Endothelial cell of umbilical vein (primary cell): ENCODE measurements around the gene SFMBT1. TPM values are rescaled to one million over a fixed set of nuclear protein-coding genes. Genes with fewer than 3 reads are reported as not detected.

ENCODE experiments used
- BruUV-seq: library from RNA; stranded (reverse); fragments of 400-500 nt; replicated peaks from 2 replicates; lab custom pipeline; 2021; lab: Mats Ljungman, UMichigan
- CTCF ChIA-PET: fragments of 300-600, 350-600 bp; sonication (Branson Sonifier 250); formaldehyde crosslinking; loops from one replicate; lab custom pipeline; 2021; ENCODE audit warnings: antibody characterized with exemption, inconsistent platforms; lab: Charles Lee
- POLR2A ChIA-PET: fragments of 300-600, 350-600 bp; sonication (Branson Sonifier 250); formaldehyde crosslinking; loops from one replicate; lab custom pipeline; 2021; ENCODE audit warnings: antibody characterized with exemption, inconsistent platforms; lab: Charles Lee
- DNase-seq: peaks from one replicate; pipeline ENCODE4 v3.0.0-alpha.2; 2011; ENCODE audit warnings: low read depth, low spot score
- FAIRE-seq: peaks from 2 replicates; lab custom pipeline; 2011; peaks lifted over from hg19 to GRCh38; lab: Jason Lieb, UNC
- H2AFZ ChIP-seq: 2 replicates; pipeline ENCODE4 v1.6.0; 2012; ENCODE audit warnings: low read depth, low read length, control low read depth, inconsistent platforms
- H3K27ac ChIP-seq: 2 replicates; pipeline ENCODE4 v1.5.1; 2011; ENCODE audit warnings: low read depth, mild to moderate bottlenecking, control low read depth, low read length, moderate library complexity; ENCODE audit not compliant: insufficient read depth
- H3K27me3 ChIP-seq, 2 experiments: 2 replicates each; pipeline versions ENCODE4 v1.6.0 to v1.6.1; 2011; ENCODE audit warnings: low read length in 2 of 2, mixed read lengths in 1 of 2; ENCODE audit not compliant: control insufficient read depth in 2 of 2, insufficient read depth in 2 of 2
- H3K36me3 ChIP-seq, 2 experiments: 2 replicates in 1 of 2; 3 replicates in 1 of 2; pipeline ENCODE4 v1.5.1; 2011; ENCODE audit warnings: low read length in 2 of 2, mild to moderate bottlenecking in 1 of 2, moderate library complexity in 1 of 2; ENCODE audit not compliant: control insufficient read depth in 2 of 2, insufficient read depth in 2 of 2; ENCODE audit errors: extremely low read depth in 1 of 2
- H3K4me1 ChIP-seq: 3 replicates; pipeline ENCODE4 v1.5.1; 2011; ENCODE audit warnings: mild to moderate bottlenecking, low read length; ENCODE audit not compliant: control insufficient read depth, insufficient read depth; ENCODE audit errors: extremely low read depth
- H3K4me2 ChIP-seq: 2 replicates; pipeline ENCODE4 v1.6.1; 2011; ENCODE audit warnings: low read length, control low read depth, mixed read lengths; ENCODE audit not compliant: insufficient read depth
- H3K4me3 ChIP-seq, 3 experiments: fragments of 200-600 bp in 1 of 3; sonication (generic), shearing (Covaris generic) in 1 of 3; replicated peaks in 1 of 3; 2 replicates each; pipeline ENCODE4 v1.5.1; 2011 to 2016; ENCODE audit warnings: control low read depth in 3 of 3, low read length in 3 of 3, mild to moderate bottlenecking in 2 of 3, inconsistent platforms in 1 of 3, low read depth in 1 of 3, moderate library complexity in 1 of 3; ENCODE audit not compliant: insufficient read depth in 1 of 3
- H3K79me2 ChIP-seq: 2 replicates; pipeline ENCODE4 v1.6.0; 2012; ENCODE audit warnings: low read length, inconsistent platforms; ENCODE audit not compliant: control insufficient read depth, insufficient read depth
- H3K9ac ChIP-seq: replicated peaks from 2 replicates; pipeline ENCODE3; 2011; ENCODE audit warnings: low read length, control low read depth; ENCODE audit not compliant: insufficient read depth; ENCODE audit errors: extremely low read depth
- H3K9me1 ChIP-seq: replicated peaks from 3 replicates; pipeline ENCODE4 v1.6.0; 2011; ENCODE audit warnings: mild to moderate bottlenecking, low read length; ENCODE audit not compliant: control insufficient read depth, insufficient read depth; ENCODE audit errors: extremely low read depth
- H3K9me3 ChIP-seq: replicated peaks from 2 replicates; pipeline ENCODE4 v1.5.1; 2012; ENCODE audit warnings: low read length, inconsistent platforms; ENCODE audit not compliant: control insufficient read depth, insufficient read depth
- H4K20me1 ChIP-seq: replicated peaks from 2 replicates; pipeline ENCODE3; 2011; ENCODE audit warnings: mild to moderate bottlenecking, low read length; ENCODE audit not compliant: control insufficient read depth, insufficient read depth; ENCODE audit errors: extremely low read depth
- EZH2 ChIP-seq: IDR thresholded peaks from 2 replicates; pipeline ENCODE4 v1.6.1; 2012; ENCODE audit warnings: borderline replicate concordance, low read depth, mild to moderate bottlenecking, moderate library complexity, low read length, inconsistent platforms; ENCODE audit not compliant: severe bottlenecking
- FOS ChIP-seq: IDR thresholded peaks from 2 replicates; pipeline ENCODE4 v1.6.1; 2011; ENCODE audit warnings: mild to moderate bottlenecking, low read length, moderate library complexity, borderline replicate concordance; ENCODE audit not compliant: insufficient read depth
- GATA2 ChIP-seq: IDR thresholded peaks from 2 replicates; pipeline ENCODE4 v1.7.0; 2011; ENCODE audit warnings: low read depth, mild to moderate bottlenecking, moderate library complexity, mixed read lengths, low read length; ENCODE audit not compliant: insufficient read length, insufficient read depth
- JUN ChIP-seq: IDR thresholded peaks from 2 replicates; pipeline ENCODE4 v1.6.1; 2011; ENCODE audit warnings: borderline replicate concordance, low read depth; ENCODE audit not compliant: insufficient read length, insufficient read depth
- MYC ChIP-seq: IDR thresholded peaks from one replicate; pipeline ENCODE4 v1.6.1; 2011; ENCODE audit warnings: mild to moderate bottlenecking, low read depth, low read length
- POLR2A ChIP-seq: IDR thresholded peaks from 2 replicates; pipeline ENCODE4 v1.6.1; 2012; ENCODE audit warnings: low read depth, mild to moderate bottlenecking, control low read depth, low read length
- POLR2AphosphoS5 ChIP-seq: IDR thresholded peaks from 2 replicates; pipeline ENCODE4 v1.6.1; 2012; ENCODE audit warnings: low read depth, mild to moderate bottlenecking, control low read depth, low read length, moderate library complexity; ENCODE audit not compliant: insufficient read depth
- dilution Hi-C: fragments of 300-500 bp; cut with MboI; formaldehyde crosslinking; loops from one replicate; pipeline ENCODE4 v1.15.0; 2019; ENCODE audit warnings: low sequenced_read_pairs; ENCODE audit not compliant: extremely low pct_ligation_motif_present
- intact Hi-C: fragments of 100-400 bp; cut with micrococcal nuclease; formaldehyde crosslinking; loops from one replicate; pipeline ENCODE4 v1.10.0; 2022
- polyA plus RNA-seq, 4 experiments: library from polyadenylated mRNA; depleted of rRNA in 3 of 4; stranded (reverse) in 3 of 4; unstranded in 1 of 4; fragments of >200 nt; gene quantifications; 2 replicates each; pipeline versions ENCODE4 v1.2.1 to v1.2.3, GENCODE V29; 2011 to 2012; ENCODE audit warnings: missing spikeins in 1 of 4
- total RNA-seq: library from RNA; stranded (reverse); gene quantifications from 2 replicates; pipeline ENCODE4 v1.2.3, GENCODE V29; 2021
- TF ChIP-seq, protein P1 (sequence below), 2 donors: IDR thresholded peaks; 1 replicate in 1 of 2; 2 replicates in 1 of 2; pipeline ENCODE4 v1.5.1; 2011; ENCODE audit warnings: low read length in 2 of 2, mild to moderate bottlenecking in 2 of 2, moderate library complexity in 2 of 2, control low read depth in 1 of 2, inconsistent platforms in 1 of 2, low read depth in 1 of 2; ENCODE audit not compliant: insufficient read depth in 1 of 2; ENCODE audit errors: extremely low read depth in 1 of 2
- TF ChIP-seq, protein P2 (sequence below): IDR thresholded peaks from 2 replicates; pipeline ENCODE4 v1.6.1; 2011; ENCODE audit not compliant: insufficient read depth, insufficient read length

SFMBT1 gene
- total and polyA plus RNA-seq, 2 donors (not counting 3 experiments of a cell fraction or from before 2014, with no cell fraction given): 1.8 to 6.0 TPM

GRCh38 chr3:53077476-53078220, 31.8 kb upstream of the SFMBT1 start:
- no TSS peak for BruUV-seq
- FAIRE-seq (no peak), DNase-seq (no peak)
- H3K27me3 ChIP-seq: no peaks in the 10 kb centered on the region
- ChIA-PET POLR2A (no interaction called here), CTCF (no interaction called here)
- H3K4me2 ChIP-seq: no peak overlapping the region
- H3K9me1 ChIP-seq: no peaks in the 10 kb centered on the region
- no peaks in the 10 kb centered on the region for H4K20me1 ChIP-seq
- H3K79me2 ChIP-seq: no peaks in the 10 kb centered on the region
- dilution Hi-C loops (no loop called here), intact Hi-C loops (no loop called here)
- H3K9me3 ChIP-seq: no peaks in the 10 kb centered on the region
- H2AFZ ChIP-seq: no peak overlapping the region
- H3K27ac ChIP-seq: no peak overlapping the region
- no peak overlapping the region for H3K9ac ChIP-seq
- TF ChIP-seq GATA2 (no peak), EZH2 (no peak), POLR2A (no peak), FOS (no peak), JUN (no peak), MYC (no peak), POLR2AphosphoS5 (no peak)
- TF ChIP-seq, protein P1, sequence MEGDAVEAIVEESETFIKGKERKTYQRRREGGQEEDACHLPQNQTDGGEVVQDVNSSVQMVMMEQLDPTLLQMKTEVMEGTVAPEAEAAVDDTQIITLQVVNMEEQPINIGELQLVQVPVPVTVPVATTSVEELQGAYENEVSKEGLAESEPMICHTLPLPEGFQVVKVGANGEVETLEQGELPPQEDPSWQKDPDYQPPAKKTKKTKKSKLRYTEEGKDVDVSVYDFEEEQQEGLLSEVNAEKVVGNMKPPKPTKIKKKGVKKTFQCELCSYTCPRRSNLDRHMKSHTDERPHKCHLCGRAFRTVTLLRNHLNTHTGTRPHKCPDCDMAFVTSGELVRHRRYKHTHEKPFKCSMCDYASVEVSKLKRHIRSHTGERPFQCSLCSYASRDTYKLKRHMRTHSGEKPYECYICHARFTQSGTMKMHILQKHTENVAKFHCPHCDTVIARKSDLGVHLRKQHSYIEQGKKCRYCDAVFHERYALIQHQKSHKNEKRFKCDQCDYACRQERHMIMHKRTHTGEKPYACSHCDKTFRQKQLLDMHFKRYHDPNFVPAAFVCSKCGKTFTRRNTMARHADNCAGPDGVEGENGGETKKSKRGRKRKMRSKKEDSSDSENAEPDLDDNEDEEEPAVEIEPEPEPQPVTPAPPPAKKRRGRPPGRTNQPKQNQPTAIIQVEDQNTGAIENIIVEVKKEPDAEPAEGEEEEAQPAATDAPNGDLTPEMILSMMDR (IDR thresholded peaks at IDR 0.05; ENCODE audit: extremely low read depth in 1 of 2, insufficient read depth in 1 of 2, low read depth in 1 of 2, low read length in 2 of 2): no peak
- TF ChIP-seq, protein P2, sequence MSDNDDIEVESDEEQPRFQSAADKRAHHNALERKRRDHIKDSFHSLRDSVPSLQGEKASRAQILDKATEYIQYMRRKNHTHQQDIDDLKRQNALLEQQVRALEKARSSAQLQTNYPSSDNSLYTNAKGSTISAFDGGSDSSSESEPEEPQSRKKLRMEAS: no peak
- H3K36me3 ChIP-seq: no peaks in the 10 kb centered on the region
- peaks cover 8% of the 10 kb centered on the region for H3K4me1 ChIP-seq
- no peak overlapping the region for H3K4me3 ChIP-seq
